MM.1S (cell line): ENCODE results near the gene GRK3.

Source experiments
- EZH2 ChIP-seq: fragments of 300-600 bp; sonication (generic); optimal IDR thresholded peaks from 2 replicates; pipeline ENCODE3; 2017; ENCODE audit warnings: low read depth, mild to moderate bottlenecking, antibody characterized with exemption, low read length, mixed read lengths
- TF ChIP-seq, protein P1 (sequence below): fragments of 300-600 bp; sonication (generic); IDR thresholded peaks from 2 replicates; pipeline ENCODE4 v1.5.1; 2016; ENCODE audit warnings: antibody characterized with exemption, low read length, mixed read lengths

DNA sequence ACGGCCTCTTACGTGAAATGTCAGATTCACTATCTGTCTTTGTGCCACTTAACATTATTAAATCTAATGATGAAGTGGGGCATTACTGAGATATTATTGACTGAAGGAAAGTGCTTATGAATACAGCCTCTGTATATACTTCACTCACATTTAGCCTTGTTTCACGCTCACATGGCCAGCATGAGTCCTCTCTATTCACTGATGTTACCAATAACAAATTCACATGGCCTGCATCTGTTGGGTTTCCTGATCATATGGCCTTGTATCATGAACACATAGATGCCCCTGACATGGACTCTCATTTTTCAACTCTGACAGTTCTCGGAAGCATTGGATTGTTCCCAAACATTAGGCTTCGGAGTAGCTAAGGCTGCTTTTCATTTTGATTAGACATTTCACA, 109.2 kb downstream of the GRK3 start:
- TF ChIP-seq, protein P1, sequence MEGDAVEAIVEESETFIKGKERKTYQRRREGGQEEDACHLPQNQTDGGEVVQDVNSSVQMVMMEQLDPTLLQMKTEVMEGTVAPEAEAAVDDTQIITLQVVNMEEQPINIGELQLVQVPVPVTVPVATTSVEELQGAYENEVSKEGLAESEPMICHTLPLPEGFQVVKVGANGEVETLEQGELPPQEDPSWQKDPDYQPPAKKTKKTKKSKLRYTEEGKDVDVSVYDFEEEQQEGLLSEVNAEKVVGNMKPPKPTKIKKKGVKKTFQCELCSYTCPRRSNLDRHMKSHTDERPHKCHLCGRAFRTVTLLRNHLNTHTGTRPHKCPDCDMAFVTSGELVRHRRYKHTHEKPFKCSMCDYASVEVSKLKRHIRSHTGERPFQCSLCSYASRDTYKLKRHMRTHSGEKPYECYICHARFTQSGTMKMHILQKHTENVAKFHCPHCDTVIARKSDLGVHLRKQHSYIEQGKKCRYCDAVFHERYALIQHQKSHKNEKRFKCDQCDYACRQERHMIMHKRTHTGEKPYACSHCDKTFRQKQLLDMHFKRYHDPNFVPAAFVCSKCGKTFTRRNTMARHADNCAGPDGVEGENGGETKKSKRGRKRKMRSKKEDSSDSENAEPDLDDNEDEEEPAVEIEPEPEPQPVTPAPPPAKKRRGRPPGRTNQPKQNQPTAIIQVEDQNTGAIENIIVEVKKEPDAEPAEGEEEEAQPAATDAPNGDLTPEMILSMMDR = no peak
- no peak for TF ChIP-seq EZH2
